K562 treated with DMSO at 1 percent for 12 hours (cell line): ENCODE results near the gene SSX5. TPM values are rescaled to one million over a fixed set of nuclear protein-coding genes. Genes with fewer than 3 reads are reported as not detected.

Source experiments
- total RNA-seq: library from RNA; unstranded; fragments of 300-600 nt; gene quantifications from 2 replicates; pipeline ENCODE4 v1.2.3, GENCODE V29; 2022; ENCODE audit not compliant: insufficient read depth

Gene SSX5
- 0.80 and 0.82 TPM in 2 replicates for total RNA-seq

GRCh38 chrX:48196745-48197201 is at the start of gene SSX5:
TSS of gene SSX5 (minus strand) at chrX:48196795. CDS start at chrX:48195358, 1,437 bp downstream.

Other genes starting within 250 kb of the SSX5 start
- gene ZNF182, start 192.8 kb downstream of the SSX5 start, total RNA-seq = 0.67 and 4.1 TPM in 2 replicates
- gene SPACA5, start 189.8 kb downstream of the SSX5 start, total RNA-seq = not detected in 2 replicates
- gene ZNF630, start 125.2 kb downstream of the SSX5 start, total RNA-seq = 0.59 TPM in 1 of 2 replicates, not detected in the other
- gene SPACA5B, start 66.2 kb downstream of the SSX5 start, total RNA-seq = not detected in 2 replicates
- 69.0 and 130 TPM in 2 replicates for gene SSX1, start 58.6 kb upstream of the SSX5 start, total RNA-seq
- gene SSX3, start 159.9 kb upstream of the SSX5 start, total RNA-seq = 38.7 and 53.8 TPM in 2 replicates
- gene SSX4, start 186.7 kb upstream of the SSX5 start, total RNA-seq = 11.9 TPM in 1 of 2 replicates, not detected in the other
- gene SSX4B, start 215.2 kb upstream of the SSX5 start, total RNA-seq = 11.9 and 31.6 TPM in 2 replicates